H1 (cell line): ENCODE results near the gene F7. TPM values are rescaled to one million over a fixed set of nuclear protein-coding genes. Genes with fewer than 3 reads are reported as not detected.

ENCODE experiments used
- CTCF ChIA-PET: fragments of 300-600 bp; sonication (Branson Sonifier 250); formaldehyde crosslinking; loops from one replicate; lab custom pipeline; 2021; ENCODE audit not compliant: partially characterized antibody; lab: Charles Lee
- POLR2A ChIA-PET: fragments of 300-600 bp; sonication (Branson Sonifier 250); formaldehyde crosslinking; loops from one replicate; lab custom pipeline; 2021; ENCODE audit warnings: inconsistent platforms; ENCODE audit not compliant: partially characterized antibody; lab: Charles Lee
- DNase-seq, 2 experiments: peaks; one replicate each; pipeline versions ENCODE4 v3.0.0 to v3.0.0-alpha.2; 2010 to 2022; ENCODE audit warnings: low spot score in 2 of 2, low read depth in 1 of 2, mixed read lengths in 1 of 2
- FAIRE-seq: peaks from 2 replicates; lab custom pipeline; 2011; peaks lifted over from hg19 to GRCh38; lab: Jason Lieb, UNC
- H2AFZ ChIP-seq: 2 replicates; pipeline ENCODE4 v1.8.1; 2012; ENCODE audit warnings: low read length, inconsistent platforms
- H2AK5ac ChIP-seq: 2 replicates; pipeline ENCODE4 v1.6.1; 2013; ENCODE audit warnings: low read depth, low read length
- H2BK120ac ChIP-seq: replicated peaks from 2 replicates; pipeline ENCODE3; 2013; ENCODE audit warnings: low read depth, low read length, inconsistent platforms
- H2BK12ac ChIP-seq: 2 replicates; pipeline ENCODE4 v1.6.1; 2013; ENCODE audit warnings: low read depth, low read length
- H2BK15ac ChIP-seq: 2 replicates; pipeline ENCODE4 v1.6.1; 2013; ENCODE audit warnings: low read length
- H2BK20ac ChIP-seq: 2 replicates; pipeline ENCODE4 v1.6.1; 2013; ENCODE audit warnings: low read length
- H2BK5ac ChIP-seq: 2 replicates; pipeline ENCODE4 v1.6.1; 2013; ENCODE audit warnings: low read depth, low read length
- H3K14ac ChIP-seq: 2 replicates; pipeline ENCODE4 v1.6.1; 2013; ENCODE audit warnings: inconsistent platforms; ENCODE audit not compliant: insufficient read length
- H3K18ac ChIP-seq: 2 replicates; pipeline ENCODE4 v1.6.1; 2013; ENCODE audit warnings: low read length; ENCODE audit errors: extremely low read depth
- H3K23ac ChIP-seq: 2 replicates; pipeline ENCODE4 v1.6.1; 2013; ENCODE audit warnings: inconsistent platforms; ENCODE audit not compliant: insufficient read length
- H3K23me2 ChIP-seq: 2 replicates; pipeline ENCODE4 v1.6.1; 2013; ENCODE audit warnings: low read depth, low read length
- H3K27ac ChIP-seq: 2 replicates; pipeline ENCODE4 v1.6.1; 2011; ENCODE audit warnings: low read depth, low read length, inconsistent platforms
- H3K27me3 ChIP-seq, 4 experiments: replicated peaks in 1 of 4; 1 replicate in 1 of 4; 2 replicates in 3 of 4; pipeline versions ENCODE4 v1.6.1 to v1.8.1; 2011 to 2013; ENCODE audit warnings: low read length in 3 of 4, mild to moderate bottlenecking in 3 of 4, inconsistent platforms in 2 of 4, mixed read lengths in 2 of 4, moderate library complexity in 1 of 4; ENCODE audit not compliant: control insufficient read depth in 3 of 4, insufficient read depth in 3 of 4; ENCODE audit errors: extremely low read depth in 1 of 4
- H3K36me3 ChIP-seq, 4 experiments: 2 replicates each; pipeline versions ENCODE4 v1.6.1 to v1.8.1; 2011 to 2013; ENCODE audit warnings: mild to moderate bottlenecking in 4 of 4, low read length in 3 of 4, moderate library complexity in 2 of 4, control low read depth in 1 of 4, inconsistent platforms in 1 of 4; ENCODE audit not compliant: insufficient read depth in 4 of 4, control insufficient read depth in 2 of 4
- H3K4ac ChIP-seq: replicated peaks from 2 replicates; pipeline ENCODE3; 2013; ENCODE audit warnings: low read length, low read depth, mixed read lengths, inconsistent platforms; ENCODE audit not compliant: insufficient read length
- H3K4me1 ChIP-seq, 4 experiments: replicated peaks in 1 of 4; 1 replicate in 1 of 4; 2 replicates in 3 of 4; pipeline versions ENCODE4 v1.6.1 to v1.8.1; 2011 to 2013; ENCODE audit warnings: low read length in 3 of 4, inconsistent platforms in 2 of 4, mixed read lengths in 1 of 4; ENCODE audit not compliant: insufficient read depth in 4 of 4, control insufficient read depth in 3 of 4
- H3K4me2 ChIP-seq, 2 experiments: 2 replicates each; pipeline versions ENCODE4 v1.6.1 to v1.8.1; 2011 to 2013; ENCODE audit warnings: low read depth in 2 of 2, low read length in 2 of 2, control low read depth in 1 of 2, inconsistent platforms in 1 of 2, mild to moderate bottlenecking in 1 of 2; ENCODE audit not compliant: insufficient read depth in 1 of 2
- H3K4me3 ChIP-seq, 4 experiments: fragments of 200-600, 300-600 bp in 1 of 4; sonication (generic), shearing (Covaris generic), sonication (Bioruptor Twin) in 1 of 4; 2 replicates each; pipeline versions ENCODE4 v1.5.1 to v1.8.1; 2011 to 2016; ENCODE audit warnings: low read length in 4 of 4, low read depth in 3 of 4, control low read depth in 2 of 4, inconsistent platforms in 2 of 4, mild to moderate bottlenecking in 2 of 4, mixed read lengths in 1 of 4, moderate library complexity in 1 of 4; ENCODE audit not compliant: insufficient read depth in 2 of 4; ENCODE audit errors: extremely low read depth in 1 of 4
- H3K56ac ChIP-seq: replicated peaks from 2 replicates; pipeline ENCODE3; 2013; ENCODE audit warnings: low read depth, mild to moderate bottlenecking, mixed read lengths, low read length, inconsistent platforms; ENCODE audit not compliant: insufficient read length
- H3K79me1 ChIP-seq: 2 replicates; pipeline ENCODE4 v1.6.1; 2013; ENCODE audit warnings: low read depth, low read length, control low read depth
- H3K79me2 ChIP-seq, 2 experiments: 2 replicates each; pipeline versions ENCODE4 v1.6.1 to v1.8.1; 2012 to 2013; ENCODE audit warnings: low read length in 2 of 2, mild to moderate bottlenecking in 2 of 2, inconsistent platforms in 1 of 2; ENCODE audit not compliant: insufficient read depth in 2 of 2, control insufficient read depth in 1 of 2
- H3K9ac ChIP-seq, 4 experiments: replicated peaks in 1 of 4; 1 replicate in 1 of 4; 2 replicates in 3 of 4; pipeline versions ENCODE4 v1.6.1 to v1.8.1; 2011 to 2013; ENCODE audit warnings: low read depth in 3 of 4, low read length in 3 of 4, control low read depth in 2 of 4, mild to moderate bottlenecking in 2 of 4, moderate library complexity in 2 of 4, inconsistent platforms in 1 of 4; ENCODE audit errors: extremely low read depth in 1 of 4
- H3K9me3 ChIP-seq, 2 experiments: 2 replicates each; pipeline versions ENCODE4 v1.6.1 to v1.8.1; 2012 to 2013; ENCODE audit warnings: mild to moderate bottlenecking in 2 of 2, moderate library complexity in 2 of 2, control low read depth in 1 of 2, inconsistent platforms in 1 of 2, low read depth in 1 of 2, low read length in 1 of 2, mixed read lengths in 1 of 2; ENCODE audit not compliant: insufficient read depth in 2 of 2
- H4K20me1 ChIP-seq, 2 experiments: replicated peaks in 1 of 2; 2 replicates each; pipeline versions ENCODE3 to v1.8.1; 2011 to 2013; ENCODE audit warnings: inconsistent platforms in 2 of 2, low read length in 2 of 2, mild to moderate bottlenecking in 1 of 2; ENCODE audit not compliant: insufficient read depth in 2 of 2, control insufficient read depth in 1 of 2
- H4K5ac ChIP-seq: 2 replicates; pipeline ENCODE4 v1.6.1; 2013; ENCODE audit warnings: low read length, low read depth, mixed read lengths, inconsistent platforms; ENCODE audit not compliant: insufficient read length
- H4K8ac ChIP-seq: 2 replicates; pipeline ENCODE4 v1.8.0; 2013; ENCODE audit warnings: mild to moderate bottlenecking, moderate library complexity, low read length, inconsistent platforms; ENCODE audit not compliant: insufficient read depth; ENCODE audit errors: extremely low read depth
- H4K91ac ChIP-seq: replicated peaks from 2 replicates; pipeline ENCODE3; 2013; ENCODE audit warnings: low read length, mixed read lengths, inconsistent platforms; ENCODE audit not compliant: insufficient read length
- BCL11A ChIP-seq, 2 experiments: IDR thresholded peaks; one replicate each; pipeline ENCODE4 v1.6.1; 2011; ENCODE audit warnings: low read depth in 2 of 2, low read length in 2 of 2, mild to moderate bottlenecking in 2 of 2
- CHD2 ChIP-seq: IDR thresholded peaks from 2 replicates; pipeline ENCODE4 v1.6.1; 2012; ENCODE audit warnings: low read length, improper control_type of control experiment
- EGR1 ChIP-seq: IDR thresholded peaks from 2 replicates; pipeline ENCODE4 v1.6.1; 2011; ENCODE audit warnings: low read depth, low read length, borderline replicate concordance
- HDAC6 ChIP-seq: IDR thresholded peaks from one replicate; pipeline ENCODE4 v1.7.1; 2012; ENCODE audit warnings: low read depth, mild to moderate bottlenecking, inconsistent platforms, low read length, moderate library complexity
- KDM4A ChIP-seq: IDR thresholded peaks from one replicate; pipeline ENCODE4 v1.7.1; 2012; ENCODE audit warnings: low read depth, mild to moderate bottlenecking, moderate library complexity, low read length, inconsistent platforms; ENCODE audit not compliant: severe bottlenecking
- NANOG ChIP-seq: IDR thresholded peaks from 2 replicates; pipeline ENCODE4 v1.6.1; 2011; ENCODE audit warnings: low read length, low read depth, mild to moderate bottlenecking, inconsistent platforms; ENCODE audit not compliant: insufficient read depth, poor library complexity, severe bottlenecking
- POU5F1 ChIP-seq: IDR thresholded peaks from 2 replicates; pipeline ENCODE4 v1.6.1; 2011; ENCODE audit warnings: low read depth, mild to moderate bottlenecking, low read length, moderate library complexity
- RBBP5 ChIP-seq: IDR thresholded peaks from 2 replicates; pipeline ENCODE4 v1.7.1; 2012; ENCODE audit warnings: low read depth, mild to moderate bottlenecking, inconsistent platforms, low read length, moderate library complexity, borderline replicate concordance
- RFX5 ChIP-seq: IDR thresholded peaks from 2 replicates; pipeline ENCODE4 v1.6.1; 2011; ENCODE audit warnings: low read depth, low read length, improper control_type of control experiment, borderline replicate concordance
- SP2 ChIP-seq: IDR thresholded peaks from 2 replicates; pipeline ENCODE4 v1.6.1; 2012; ENCODE audit warnings: mild to moderate bottlenecking, low read length, inconsistent platforms
- WGBS, 2 experiments: shearing (Covaris generic) in 1 of 2; methylation state at CpG; one replicate each; pipeline versions ENCODE4 v1.1.6 to v1.1.7; 2013 to 2015; ENCODE audit warnings: low lambda C conversion rate in 2 of 2, mixed read lengths in 2 of 2, inconsistent platforms in 1 of 2, low coverage in 1 of 2, missing lambda C conversion rate in 1 of 2; ENCODE audit not compliant: insufficient replicate concordance in 2 of 2, insufficient coverage in 1 of 2, insufficient read length in 1 of 2; ENCODE audit errors: extremely low coverage in 1 of 2, missing lambda C conversion rate in 1 of 2; 5-methylcytosine and 5-hydroxymethylcytosine counted together
- polyA plus RNA-seq, 7 experiments: library from polyadenylated mRNA; depleted of rRNA in 3 of 7; stranded (reverse) in 5 of 7; unstranded in 2 of 7; fragments of >200 nt in 5 of 7; fragments of 200-250 nt in 2 of 7; gene quantifications; 1 replicate in 5 of 7; 2 replicates in 1 of 7; 4 replicates in 1 of 7; pipeline versions ENCODE4 v1.2.1 to v1.2.3, GENCODE V29; 2011 to 2013; ENCODE audit warnings: missing spikeins in 2 of 7, mixed read lengths in 2 of 7
- total RNA-seq: library from RNA; stranded (reverse); fragmentation: NEBNext Ultra II Directional; extraction: Animal tissue kit (Norgen Biotek cat#: 25700); gene quantifications from 2 replicates; pipeline ENCODE4 v1.2.1, GENCODE V29; 2021

Gene F7
- total and polyA plus RNA-seq, 2 of the 8 experiments (the other 6 are each of a cell fraction or from before 2014, with no cell fraction given), result 0.43 to 0.98 TPM

DNA sequence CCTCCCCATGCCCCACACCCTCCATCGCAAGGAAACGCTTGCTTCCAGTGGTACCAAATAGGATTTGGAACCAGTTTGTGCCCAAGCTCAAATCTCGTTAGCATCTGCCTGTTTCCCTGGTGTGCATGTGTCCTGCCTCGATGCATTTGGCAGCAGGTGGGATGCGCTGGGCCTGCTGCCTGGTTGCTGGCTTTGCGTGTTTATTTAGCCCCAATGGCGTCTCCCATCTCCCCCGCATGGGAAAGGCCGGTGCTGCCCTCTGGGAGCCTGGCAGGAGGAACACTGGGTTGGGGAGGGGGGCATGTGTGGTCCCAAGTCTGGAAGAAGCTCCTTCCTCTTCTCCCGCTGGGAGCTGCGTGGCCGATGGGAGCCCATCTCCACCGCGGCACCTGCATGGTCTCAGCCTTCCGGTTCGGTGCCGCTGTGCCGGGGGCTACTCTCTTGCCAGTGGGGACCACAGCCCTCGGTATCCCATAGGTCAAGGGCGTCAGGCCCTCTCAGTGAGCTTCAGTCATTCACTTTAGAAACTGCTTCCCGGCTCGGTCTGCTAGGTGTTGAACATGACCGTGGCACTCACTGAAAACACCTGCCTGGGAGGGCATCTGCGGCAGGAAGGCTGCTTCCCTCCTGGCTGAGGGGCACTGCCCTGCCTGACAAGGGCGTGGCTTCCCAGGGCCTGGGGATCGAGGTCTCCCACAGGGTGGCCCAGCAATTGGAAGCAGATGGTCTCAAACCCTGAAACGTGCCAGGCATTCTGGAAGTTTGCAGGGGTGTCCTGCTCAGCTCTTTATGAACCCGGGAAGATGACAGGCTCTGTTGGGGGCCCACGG is 11.8 kb upstream of the F7 start:
- peaks cover 0 to 6% (median 4%) of the 10 kb centered on the region in 4 experiments; a peak in 2 of 7 replicates for H3K4me1 ChIP-seq
- H4K20me1 ChIP-seq, result peaks cover 0 to 1% of the 10 kb centered on the region in 2 experiments
- H3K18ac ChIP-seq, result no peak overlapping the region
- H4K91ac ChIP-seq, result no peak overlapping the region
- H3K23me2 ChIP-seq, result peaks cover 2% of the 10 kb centered on the region; the same call in 1 of the 2 replicates
- H3K56ac ChIP-seq, result no peak overlapping the region
- H3K14ac ChIP-seq, result no peak overlapping the region
- H2BK5ac ChIP-seq, result no peak overlapping the region
- no peak overlapping the region for H2BK20ac ChIP-seq
- H3K36me3 ChIP-seq, result no peaks in the 10 kb centered on the region; a peak in 2 of 8 replicates
- no peak overlapping the region for H2BK15ac ChIP-seq
- no peak overlapping the region for H3K4ac ChIP-seq
- WGBS, 2 experiments, result 91% methylated on average over 21 of the region's 29 CpGs; no CpG with 5 or more reads in 1 of the 2 experiments
- no peaks in the 10 kb centered on the region for H3K9me3 ChIP-seq
- no peak overlapping the region for H2BK12ac ChIP-seq
- no peak overlapping the region for H4K5ac ChIP-seq
- no peak overlapping the region for H3K9ac ChIP-seq
- no peak overlapping the region for H4K8ac ChIP-seq
- H2BK120ac ChIP-seq, result no peak overlapping the region
- no peak overlapping the region for H3K4me3 ChIP-seq
- no peak overlapping the region for H2AK5ac ChIP-seq
- H3K23ac ChIP-seq, result no peak overlapping the region
- CTCF ChIA-PET, result interaction anchor here (0.8 to 2.3 kb wide), 5 partner anchors 8 to 58 kb away, joined by 3 to 6 read pairs (median 3); no protein-coding TSS in a partner anchor
- POLR2A ChIA-PET, result no interaction called here
- no peaks in the 10 kb centered on the region for H3K27me3 ChIP-seq
- H3K27ac ChIP-seq, result no peak overlapping the region
- no peak for DNase-seq
- H2AFZ ChIP-seq, result no peak overlapping the region
- no peak overlapping the region for H3K4me2 ChIP-seq
- H3K79me1 ChIP-seq, result no peaks in the 10 kb centered on the region; the same call in 1 of the 2 replicates
- no peak for FAIRE-seq
- H3K79me2 ChIP-seq, result no peaks in the 10 kb centered on the region
- TF ChIP-seq EGR1 (no peak), POU5F1 (no peak), CHD2 (no peak), NANOG (no peak), HDAC6 (no peak), KDM4A (no peak), RBBP5 (no peak), BCL11A (IDR thresholded peaks at IDR 0.05; ENCODE audit: low read depth in 2 of 2, low read length in 2 of 2) (no peak), SP2 (no peak), RFX5 (no peak)
